Vagina (tissue), 2 donors: Measurements from ENCODE around the gene ARID3A. TPM values are rescaled to one million over a fixed set of nuclear protein-coding genes. Genes with fewer than 3 reads are reported as not detected.
A peak's percentile ranks its signal among the peaks of the same experiment; 100 is the strongest.

ENCODE experiments used
- DNase-seq, 2 donors: peaks; one replicate each; pipeline ENCODE4 v3.0.0-alpha.2; 2017; ENCODE audit errors: extremely low spot score in 2 of 2
- H3K27ac ChIP-seq: fragments of 200-600 bp; sonication (generic); one replicate; pipeline ENCODE4 v1.5.1; 2019
- H3K27me3 ChIP-seq: fragments of 200-600 bp; sonication (generic); one replicate; pipeline ENCODE4 v1.5.1; 2019
- H3K36me3 ChIP-seq, 2 donors: fragments of 200-600 bp; sonication (generic); one replicate each; pipeline ENCODE4 v1.5.1; 2017 to 2019
- H3K4me1 ChIP-seq: fragments of 200-600 bp; sonication (generic); one replicate; pipeline ENCODE4 v1.5.1; 2019
- H3K4me3 ChIP-seq, 2 donors: fragments of 200-600 bp; sonication (generic); 1 replicate in 1 of 2; 2 replicates in 1 of 2; pipeline ENCODE4 v1.5.1; 2016 to 2019
- H3K9me3 ChIP-seq: fragments of 200-600 bp; sonication (generic); one replicate; pipeline ENCODE4 v1.5.1; 2019
- CTCF ChIP-seq, 3 experiments: fragments of 450-650 bp in 2 of 3; fragments of 200-600 bp in 1 of 3; sonication (generic) in 1 of 3; IDR thresholded peaks; one replicate each; pipeline ENCODE4 v1.5.1; 2017 to 2019; ENCODE audit warnings: antibody characterized with exemption in 3 of 3, mild to moderate bottlenecking in 2 of 3, moderate library complexity in 2 of 3
- POLR2A ChIP-seq, 2 donors: fragments of 450-650 bp; IDR thresholded peaks; one replicate each; pipeline ENCODE4 v1.6.1; 2017; ENCODE audit warnings: antibody characterized with exemption in 2 of 2, mild to moderate bottlenecking in 2 of 2, moderate library complexity in 2 of 2
- POLR2AphosphoS5 ChIP-seq, 2 donors: sonication (generic); formaldehyde crosslinking; IDR thresholded peaks; one replicate each; pipeline ENCODE4 v1.9.0; 2017; ENCODE audit warnings: antibody characterized with exemption in 2 of 2, mild to moderate bottlenecking in 2 of 2, low read depth in 1 of 2; ENCODE audit not compliant: insufficient read depth in 1 of 2
- intact Hi-C: fragments of 100-400 bp; cut with DNase I; formaldehyde crosslinking; loops from one replicate; pipeline ENCODE4 v1.15.1; 2023
- total RNA-seq: library from RNA; depleted of rRNA; stranded (reverse); fragments of >200 nt; gene quantifications from one replicate; pipeline ENCODE4 v1.2.3, GENCODE V29; 2016

ARID3A gene
- total RNA-seq, 1 donor from 2014 or later = 10.3 TPM

GRCh38 chr19:999379-999719 is 73.5 kb downstream of the ARID3A start:
- TF ChIP-seq CTCF (IDR thresholded peaks at IDR 0.05) (no peak), POLR2AphosphoS5 (IDR thresholded peaks at IDR 0.05; ENCODE audit: insufficient read depth in 1 of 2, low read depth in 1 of 2) (no peak), POLR2A (IDR thresholded peaks at IDR 0.05) (no peak)
- DNase-seq = no peak

GRCh38 chr19:1000095-1000494 is 74.3 kb downstream of the ARID3A start, which contains the start of gene GRIN3B:
Gene GRIN3B, plus strand, starts transcription at chr19:1000419. Its CDS starts 19 bp downstream, at chr19:1000438.
- DNase-seq = no peak

More at GRCh38 chr19:999379-999719, 73.5 kb downstream of the ARID3A start:
- intact Hi-C loops = no loop called here
- Histone ChIP-seq H3K4me3 (no peak overlapping the region), H3K4me1 (peaks cover 27% of the 10 kb centered on the region), H3K27ac (no peak overlapping the region), H3K27me3 (peaks cover 10% of the 10 kb centered on the region), H3K36me3 (peaks cover 0 to 2% of the 10 kb centered on the region in 2 donors), H3K9me3 (no peaks in the 10 kb centered on the region)

GRCh38 chr19:1000591-1001537 is 75.0 kb downstream of the ARID3A start:
- H3K4me3 ChIP-seq = peak overlapping the region in 1 of 2 donors; percentile 33
- no peaks in the 10 kb centered on the region for H3K36me3 ChIP-seq
- intact Hi-C loops = no loop called here
- DNase-seq = no peak
- peaks cover 10% of the 10 kb centered on the region for H3K27me3 ChIP-seq
- H3K4me1 ChIP-seq = peaks cover 25% of the 10 kb centered on the region
- no peak overlapping the region for H3K27ac ChIP-seq
- H3K9me3 ChIP-seq = no peaks in the 10 kb centered on the region
- TF ChIP-seq CTCF (IDR thresholded peaks at IDR 0.05) (no peak), POLR2AphosphoS5 (IDR thresholded peaks at IDR 0.05; ENCODE audit: insufficient read depth in 1 of 2, low read depth in 1 of 2) (no peak), POLR2A (IDR thresholded peaks at IDR 0.05) (no peak)

More at GRCh38 chr19:1000095-1000494, 74.3 kb downstream of the ARID3A start, which contains the start of gene GRIN3B:
- Histone ChIP-seq H3K27me3 (peaks cover 10% of the 10 kb centered on the region), H3K9me3 (no peaks in the 10 kb centered on the region), H3K4me3 (peak within 1 kb of the TSS in 1 of 2 donors; percentile 33), H3K36me3 (no peaks in the 10 kb centered on the region), H3K27ac (no peak within 1 kb of the TSS), H3K4me1 (peaks cover 27% of the 10 kb centered on the region)
- intact Hi-C loops = no loop called here
- TF ChIP-seq POLR2A (IDR thresholded peaks at IDR 0.05) = no peak
- peak in 2 of 3 experiments; percentile 3 to 21 for TF ChIP-seq CTCF (IDR thresholded peaks at IDR 0.05)

GRCh38 chr19:1001538-1002166 is 75.8 kb downstream of the ARID3A start:
- Histone ChIP-seq H3K36me3 (no peaks in the 10 kb centered on the region), H3K4me1 (peaks cover 18% of the 10 kb centered on the region), H3K4me3 (no peak overlapping the region), H3K27me3 (peaks cover 10% of the 10 kb centered on the region), H3K27ac (no peak overlapping the region), H3K9me3 (no peaks in the 10 kb centered on the region)
- TF ChIP-seq CTCF (IDR thresholded peaks at IDR 0.05) = peak; percentile 60 to 82 (median 76)
- no peak for TF ChIP-seq POLR2A (IDR thresholded peaks at IDR 0.05)
- DNase-seq = no peak
- intact Hi-C loops = no loop called here
